ENCODE results near the gene TTYH3. TPM values are rescaled to one million over a fixed set of nuclear protein-coding genes. Genes with fewer than 3 reads are reported as not detected.

TTYH3 gene
- total RNA-seq, 2 donors from 2014 or later = 11.2 to 32.0 TPM

- intact Hi-C loops (cut with DNase I) = no loop called here
- Histone ChIP-seq H3K9me3 (no peaks in the 10 kb centered on the region), H3K4me3 (no peak overlapping the region), H3K27ac (no peak overlapping the region), H3K36me3 (replicated peaks in 1 of 2; ENCODE audit: insufficient read depth in 1 of 2, low read depth in 2 of 2) (no peaks in the 10 kb centered on the region), H3K27me3 (no peaks in the 10 kb centered on the region), H3K4me1 (no peaks in the 10 kb centered on the region)
- ATAC-seq (no peak), DNase-seq (no peak)
- WGBS, 2 donors = 86 to 89% methylated on average over 15 to 31 of the region's 36 CpGs
- TF ChIP-seq POLR2A (IDR thresholded peaks at IDR 0.05) (no peak), CTCF (IDR thresholded peaks at IDR 0.05) (no peak)
These were observed 28.0 kb downstream of the TTYH3 start for GRCh38 chr7:2659556-2660358.

GRCh38 chr7:2660359-2661095 is 28.7 kb downstream of the TTYH3 start:
- intact Hi-C loops (cut with DNase I) = no loop called here
- ATAC-seq = no peak
- TF ChIP-seq CTCF (IDR thresholded peaks at IDR 0.05) (no peak), POLR2A (IDR thresholded peaks at IDR 0.05) (no peak)
- Histone ChIP-seq H3K9me3 (no peaks in the 10 kb centered on the region), H3K4me1 (no peaks in the 10 kb centered on the region), H3K27ac (no peak overlapping the region), H3K36me3 (replicated peaks in 1 of 2; ENCODE audit: insufficient read depth in 1 of 2, low read depth in 2 of 2) (no peaks in the 10 kb centered on the region), H3K4me3 (no peak overlapping the region), H3K27me3 (no peaks in the 10 kb centered on the region)
- 84 to 88% methylated on average over 23 to 26 of the region's 36 CpGs for WGBS, 2 donors
- DNase-seq = no peak

- H3K9me3 ChIP-seq = no peaks in the 10 kb centered on the region
- DNase-seq (no peak), ATAC-seq (no peak)
- H3K4me1 ChIP-seq = no peaks in the 10 kb centered on the region
- intact Hi-C loops (cut with DNase I) = no loop called here
- WGBS, 2 donors = 94% methylated on average over 10 of the region's 10 CpGs; no CpG with 5 or more reads in 1 of the 2 donors
- H3K4me3 ChIP-seq = no peak overlapping the region
- no peaks in the 10 kb centered on the region for H3K36me3 ChIP-seq (replicated peaks in 1 of 2; ENCODE audit: insufficient read depth in 1 of 2, low read depth in 2 of 2)
- no peak overlapping the region for H3K27ac ChIP-seq
- TF ChIP-seq CTCF (IDR thresholded peaks at IDR 0.05) = no peak
- no peak for TF ChIP-seq POLR2A (IDR thresholded peaks at IDR 0.05)
- no peaks in the 10 kb centered on the region for H3K27me3 ChIP-seq
These were observed 29.3 kb downstream of the TTYH3 start for GRCh38 chr7:2661096-2661449.

GRCh38 chr7:2661602-2662272 is 30.0 kb downstream of the TTYH3 start:
- no peak overlapping the region for H3K27ac ChIP-seq
- no peak for ATAC-seq
- no peak overlapping the region for H3K4me3 ChIP-seq

More at GRCh38 chr7:2661602-2662272, 30.0 kb downstream of the TTYH3 start:
- DNase-seq = no peak
- Histone ChIP-seq H3K36me3 (replicated peaks in 1 of 2; ENCODE audit: insufficient read depth in 1 of 2, low read depth in 2 of 2) (no peaks in the 10 kb centered on the region), H3K9me3 (no peaks in the 10 kb centered on the region), H3K27me3 (no peaks in the 10 kb centered on the region), H3K4me1 (no peaks in the 10 kb centered on the region)
- intact Hi-C loops (cut with DNase I) = no loop called here
- TF ChIP-seq CTCF (IDR thresholded peaks at IDR 0.05) (no peak), POLR2A (IDR thresholded peaks at IDR 0.05) (no peak)
- WGBS, 2 donors = 91 to 95% methylated on average over 38 to 40 of the region's 43 CpGs
